WERI-Rb-1 (cell line): ENCODE data around the gene RNF166.

ENCODE experiments used
- DNase-seq: peaks from one replicate; pipeline ENCODE4 v3.0.0-alpha.2; 2020
- H3K27ac ChIP-seq: fragments of 250-450 bp; sonication (Bioruptor Pico); 2 replicates; pipeline ENCODE4 v1.5.1; 2020; ENCODE audit warnings: mild to moderate bottlenecking, moderate library complexity
- H3K27me3 ChIP-seq: fragments of 250-450 bp; sonication (Bioruptor Pico); 2 replicates; pipeline ENCODE4 v1.5.1; 2021; ENCODE audit warnings: mild to moderate bottlenecking, low read depth, moderate library complexity; ENCODE audit not compliant: insufficient read depth, severe bottlenecking
- H3K36me3 ChIP-seq: fragments of 250-450 bp; sonication (Bioruptor Pico); 2 replicates; pipeline ENCODE4 v1.5.1; 2020; ENCODE audit warnings: mild to moderate bottlenecking, moderate library complexity
- H3K4me3 ChIP-seq: 2 replicates; pipeline ENCODE4 v1.5.1; 2011; ENCODE audit warnings: low read depth, mild to moderate bottlenecking, control low read depth, low read length
- H3K9me3 ChIP-seq: fragments of 250-450 bp; sonication (Bioruptor Pico); 2 replicates; pipeline ENCODE4 v1.5.1; 2021; ENCODE audit warnings: mild to moderate bottlenecking, moderate library complexity; ENCODE audit not compliant: severe bottlenecking
- TF ChIP-seq, protein P1 (sequence below): IDR thresholded peaks from 2 replicates; pipeline ENCODE4 v1.5.1; 2011; ENCODE audit warnings: low read depth, mild to moderate bottlenecking, control low read depth, inconsistent platforms, low read length

RNF166 gene

DNA sequence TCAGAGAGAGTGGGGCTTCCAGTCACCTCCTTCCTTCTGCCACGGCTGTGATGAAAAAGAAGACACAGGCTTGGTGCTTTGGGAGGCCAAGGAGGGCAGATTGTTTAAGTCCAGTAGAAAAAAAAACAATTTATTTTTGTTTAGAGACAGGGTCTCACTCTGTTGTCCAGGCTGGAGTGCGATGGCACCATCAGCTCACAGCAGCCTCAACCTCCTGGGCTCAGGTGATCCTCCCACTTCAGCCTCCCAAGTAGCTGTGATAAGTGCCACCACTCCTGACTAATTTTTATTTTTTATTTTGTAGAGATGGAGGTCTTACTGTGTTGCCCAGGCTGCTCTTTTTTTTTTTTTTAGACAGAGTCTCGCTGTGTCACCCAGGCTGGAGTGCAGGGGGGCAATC is 40.6 kb downstream of the RNF166 start:
- no peak overlapping the region for H3K4me3 ChIP-seq
- no peaks in the 10 kb centered on the region for H3K36me3 ChIP-seq
- no peaks in the 10 kb centered on the region for H3K27me3 ChIP-seq
- H3K9me3 ChIP-seq, result no peaks in the 10 kb centered on the region
- DNase-seq, result no peak
- no peak overlapping the region for H3K27ac ChIP-seq
- TF ChIP-seq, protein P1, sequence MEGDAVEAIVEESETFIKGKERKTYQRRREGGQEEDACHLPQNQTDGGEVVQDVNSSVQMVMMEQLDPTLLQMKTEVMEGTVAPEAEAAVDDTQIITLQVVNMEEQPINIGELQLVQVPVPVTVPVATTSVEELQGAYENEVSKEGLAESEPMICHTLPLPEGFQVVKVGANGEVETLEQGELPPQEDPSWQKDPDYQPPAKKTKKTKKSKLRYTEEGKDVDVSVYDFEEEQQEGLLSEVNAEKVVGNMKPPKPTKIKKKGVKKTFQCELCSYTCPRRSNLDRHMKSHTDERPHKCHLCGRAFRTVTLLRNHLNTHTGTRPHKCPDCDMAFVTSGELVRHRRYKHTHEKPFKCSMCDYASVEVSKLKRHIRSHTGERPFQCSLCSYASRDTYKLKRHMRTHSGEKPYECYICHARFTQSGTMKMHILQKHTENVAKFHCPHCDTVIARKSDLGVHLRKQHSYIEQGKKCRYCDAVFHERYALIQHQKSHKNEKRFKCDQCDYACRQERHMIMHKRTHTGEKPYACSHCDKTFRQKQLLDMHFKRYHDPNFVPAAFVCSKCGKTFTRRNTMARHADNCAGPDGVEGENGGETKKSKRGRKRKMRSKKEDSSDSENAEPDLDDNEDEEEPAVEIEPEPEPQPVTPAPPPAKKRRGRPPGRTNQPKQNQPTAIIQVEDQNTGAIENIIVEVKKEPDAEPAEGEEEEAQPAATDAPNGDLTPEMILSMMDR, result no peak

DNA sequence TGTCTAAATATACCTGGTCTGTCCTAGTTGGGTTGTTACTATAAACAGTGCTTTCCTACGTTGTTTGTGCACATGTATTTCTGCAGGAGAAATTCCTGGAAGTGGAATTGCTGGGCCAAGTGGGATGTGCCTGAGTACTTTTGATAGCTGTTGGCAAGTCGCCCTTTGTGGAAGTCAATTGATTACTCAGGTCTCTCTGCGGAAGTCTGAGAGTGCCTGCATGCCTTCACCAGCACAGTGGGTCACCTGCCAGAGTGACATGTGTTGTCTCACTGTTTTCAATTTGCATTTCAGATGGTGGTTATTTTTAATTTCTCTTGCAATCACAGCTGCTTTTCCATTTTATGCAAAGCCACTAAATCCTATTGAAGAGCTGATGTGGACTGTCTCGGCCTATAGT is 41.1 kb downstream of the RNF166 start:
- TF ChIP-seq, protein P1, result no peak
- H3K9me3 ChIP-seq, result no peaks in the 10 kb centered on the region
- DNase-seq, result no peak
- no peaks in the 10 kb centered on the region for H3K27me3 ChIP-seq
- H3K36me3 ChIP-seq, result no peaks in the 10 kb centered on the region
- H3K27ac ChIP-seq, result no peak overlapping the region
- no peak overlapping the region for H3K4me3 ChIP-seq

DNA sequence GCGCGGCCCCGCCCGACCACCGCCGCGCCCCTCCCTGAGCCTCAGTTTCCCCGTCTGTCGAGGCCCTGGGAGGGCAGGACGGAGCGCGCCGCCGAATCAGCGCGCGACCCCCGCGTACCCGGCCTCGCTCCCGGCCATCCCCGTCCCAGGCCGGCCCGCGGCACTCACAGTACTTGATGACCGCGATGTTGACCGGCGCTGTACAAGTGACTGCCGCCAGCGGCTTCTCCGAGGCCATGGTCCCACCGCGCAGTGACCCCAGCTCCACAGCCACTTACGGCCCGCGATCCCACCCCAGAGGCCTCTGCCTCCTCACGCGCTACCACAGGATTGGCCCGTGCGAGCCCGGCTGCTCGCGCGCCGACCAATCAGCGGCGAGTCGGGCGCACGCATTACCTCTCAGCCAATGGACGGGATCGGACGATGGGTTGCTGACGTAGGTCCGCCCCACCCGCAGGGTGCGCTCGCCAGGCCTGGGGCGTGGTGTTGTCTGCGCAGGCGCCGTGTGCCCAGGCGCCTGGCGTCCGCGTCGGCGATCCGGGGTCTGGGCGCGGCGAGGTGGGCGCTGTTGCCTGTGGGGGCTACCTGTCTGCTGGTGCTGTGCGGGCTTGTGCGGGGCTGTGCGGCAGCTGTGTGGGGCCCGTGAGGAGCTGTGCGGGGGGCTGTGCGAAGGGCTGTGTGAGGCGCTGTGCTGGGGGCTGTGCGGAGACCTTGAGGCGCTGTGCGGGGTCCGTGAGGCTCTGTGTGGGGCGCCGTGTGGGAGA is 43.2 kb downstream of the RNF166 start, which contains the start of gene MVD:
Gene MVD (minus strand): TSS at position 249 of the 764 bp plus-strand sequence. CDS start 11 bp downstream, at position 238.
- peak; percentile 91 for DNase-seq
- Histone ChIP-seq H3K27ac (peak within 1 kb of the TSS; percentile 74), H3K27me3 (no peaks in the 10 kb centered on the region), H3K4me3 (peak within 1 kb of the TSS; percentile 70), H3K9me3 (no peaks in the 10 kb centered on the region), H3K36me3 (no peaks in the 10 kb centered on the region)
- TF ChIP-seq, protein P1, result 0 out of 2 replicates have a peak, but pooled peaks have one; percentile 2

DNA sequence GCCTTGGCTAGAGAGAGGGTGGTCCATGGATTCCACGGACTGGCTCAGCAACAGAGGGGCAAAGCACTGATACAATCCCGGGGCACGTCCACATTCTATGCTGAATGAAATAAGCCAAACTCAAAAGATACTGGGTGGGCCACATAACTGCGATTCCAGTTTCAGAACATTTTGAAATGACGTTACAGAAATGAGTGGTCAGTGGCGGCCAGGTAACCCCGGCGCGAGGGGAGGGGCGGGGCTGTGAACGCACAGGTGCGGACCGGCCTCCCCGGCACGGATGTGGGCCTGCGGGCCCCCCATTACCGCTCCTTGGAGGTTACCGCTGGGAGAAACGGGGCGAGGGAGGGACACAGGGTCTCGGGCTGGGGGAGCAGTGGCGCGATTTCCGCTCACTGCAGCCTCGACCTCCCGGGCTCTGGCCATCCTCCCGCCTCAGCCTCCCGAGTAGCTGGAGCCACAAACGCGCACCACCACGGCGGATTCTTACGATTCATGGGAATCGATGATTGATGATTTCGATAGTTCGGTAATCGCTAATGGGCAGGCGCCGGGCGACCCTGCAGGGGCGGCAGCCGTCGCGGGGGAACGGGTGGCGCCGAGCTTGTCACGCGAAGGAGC is 43.9 kb downstream of the RNF166 start:
- peak overlapping the region; percentile 58 for H3K27ac ChIP-seq
- H3K36me3 ChIP-seq, result no peaks in the 10 kb centered on the region
- TF ChIP-seq, protein P1, result no peak
- H3K27me3 ChIP-seq, result no peaks in the 10 kb centered on the region
- H3K4me3 ChIP-seq, result peak overlapping the region; percentile 70
- no peaks in the 10 kb centered on the region for H3K9me3 ChIP-seq
- DNase-seq, result no peak

DNA sequence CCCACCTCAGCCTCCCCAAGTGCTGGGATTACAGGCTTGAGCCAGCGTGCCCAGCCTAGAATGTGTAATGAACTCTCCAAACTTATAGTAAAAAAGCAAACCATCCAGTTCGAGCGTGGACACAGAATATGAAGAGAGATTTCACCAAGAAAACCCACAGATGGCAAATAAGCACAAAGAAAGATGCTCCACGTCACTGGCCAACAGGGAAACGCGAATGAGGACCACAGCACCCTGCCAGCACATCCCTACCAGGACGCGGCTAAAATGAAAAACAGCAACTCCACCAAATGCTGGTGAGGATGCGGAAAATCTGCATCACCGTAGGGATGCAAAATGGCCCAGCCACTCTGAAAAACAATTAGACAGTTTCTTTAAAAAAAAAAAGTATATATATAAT is 44.7 kb downstream of the RNF166 start:
- H3K4me3 ChIP-seq, result no peak overlapping the region

More for the DNA sequence above, 44.7 kb downstream of the RNF166 start:
- TF ChIP-seq, protein P1, result no peak
- Histone ChIP-seq H3K9me3 (no peaks in the 10 kb centered on the region), H3K27me3 (no peaks in the 10 kb centered on the region), H3K36me3 (no peaks in the 10 kb centered on the region), H3K27ac (no peak overlapping the region)
- no peak for DNase-seq
